GM12872 (cell line): ENCODE data around the gene LMTK3.

ENCODE experiments used
- TF ChIP-seq, protein P1 (sequence below): IDR thresholded peaks from 3 replicates; pipeline ENCODE4 v1.5.1; 2011; ENCODE audit warnings: low read depth, mild to moderate bottlenecking, low read length, moderate library complexity; ENCODE audit not compliant: insufficient read depth

LMTK3 gene

DNA sequence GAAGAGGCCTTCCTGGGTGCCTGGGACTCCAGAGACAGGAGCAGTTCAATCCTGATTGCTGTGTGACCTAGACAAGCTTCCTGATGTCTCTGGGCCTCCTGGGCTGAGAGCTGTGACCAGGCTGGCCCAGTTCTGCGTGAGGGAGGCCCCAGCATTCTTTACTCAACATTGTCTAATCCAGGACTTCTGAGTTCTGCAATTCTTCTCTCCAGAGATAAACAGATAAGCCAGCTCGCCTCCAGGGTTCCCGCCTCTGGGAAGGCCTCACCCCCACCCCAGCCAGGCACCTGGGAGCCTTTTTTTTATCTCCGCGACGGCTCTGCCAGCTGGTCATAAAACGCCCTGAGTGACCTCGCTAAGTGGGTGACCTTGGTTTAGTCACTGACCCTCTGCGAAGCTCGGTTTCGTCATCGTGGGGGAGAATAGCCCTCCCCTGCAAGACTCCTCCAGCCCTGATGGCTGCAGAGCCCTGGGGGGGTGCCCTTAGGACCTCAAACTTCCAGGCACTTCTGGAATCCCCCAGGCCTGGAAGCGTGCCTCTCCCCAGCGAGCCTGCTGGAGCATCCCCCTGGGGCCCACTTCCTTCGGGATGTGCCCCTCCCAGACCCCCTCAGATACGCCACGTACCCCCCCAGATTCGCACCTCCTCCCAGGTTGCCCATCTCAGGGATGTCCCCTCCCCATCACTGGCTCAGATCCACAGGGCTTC, 42.2 kb upstream of the LMTK3 start:
- TF ChIP-seq, protein P1, sequence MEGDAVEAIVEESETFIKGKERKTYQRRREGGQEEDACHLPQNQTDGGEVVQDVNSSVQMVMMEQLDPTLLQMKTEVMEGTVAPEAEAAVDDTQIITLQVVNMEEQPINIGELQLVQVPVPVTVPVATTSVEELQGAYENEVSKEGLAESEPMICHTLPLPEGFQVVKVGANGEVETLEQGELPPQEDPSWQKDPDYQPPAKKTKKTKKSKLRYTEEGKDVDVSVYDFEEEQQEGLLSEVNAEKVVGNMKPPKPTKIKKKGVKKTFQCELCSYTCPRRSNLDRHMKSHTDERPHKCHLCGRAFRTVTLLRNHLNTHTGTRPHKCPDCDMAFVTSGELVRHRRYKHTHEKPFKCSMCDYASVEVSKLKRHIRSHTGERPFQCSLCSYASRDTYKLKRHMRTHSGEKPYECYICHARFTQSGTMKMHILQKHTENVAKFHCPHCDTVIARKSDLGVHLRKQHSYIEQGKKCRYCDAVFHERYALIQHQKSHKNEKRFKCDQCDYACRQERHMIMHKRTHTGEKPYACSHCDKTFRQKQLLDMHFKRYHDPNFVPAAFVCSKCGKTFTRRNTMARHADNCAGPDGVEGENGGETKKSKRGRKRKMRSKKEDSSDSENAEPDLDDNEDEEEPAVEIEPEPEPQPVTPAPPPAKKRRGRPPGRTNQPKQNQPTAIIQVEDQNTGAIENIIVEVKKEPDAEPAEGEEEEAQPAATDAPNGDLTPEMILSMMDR = no peak

- TF ChIP-seq, protein P1 = no peak
These were observed 41.0 kb upstream of the LMTK3 start for GRCh38 chr19:48552406-48553322.

- TF ChIP-seq, protein P1 = no peak
These were observed 40.0 kb upstream of the LMTK3 start, which contains the start of gene SULT2B1 for GRCh38 chr19:48551437-48552302. TSS of gene SULT2B1 (plus strand) at chr19:48552172. CDS start at chr19:48552253, 81 bp downstream.

DNA sequence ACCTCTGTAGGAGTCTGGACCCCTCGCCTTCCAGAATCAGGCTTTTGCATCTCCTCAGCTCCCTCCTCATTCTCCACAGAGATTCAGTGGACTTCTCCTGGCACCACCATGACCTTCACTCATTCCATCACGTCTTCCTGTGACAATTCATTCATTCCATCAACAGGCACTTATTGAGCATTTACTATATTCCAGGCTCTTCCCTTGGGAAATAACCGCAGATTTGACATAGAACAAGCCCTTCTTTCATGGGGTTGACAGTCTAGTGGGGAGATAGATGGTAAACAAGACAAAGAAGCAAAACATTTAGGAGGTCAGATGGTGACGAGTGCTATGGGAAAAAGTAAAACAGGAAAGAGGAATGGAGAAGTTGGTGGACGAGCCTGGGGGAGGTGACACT, 37.7 kb upstream of the LMTK3 start:
- TF ChIP-seq, protein P1 = no peak

- TF ChIP-seq, protein P1 = no peak
These were observed 36.7 kb upstream of the LMTK3 start for GRCh38 chr19:48548253-48548911.

DNA sequence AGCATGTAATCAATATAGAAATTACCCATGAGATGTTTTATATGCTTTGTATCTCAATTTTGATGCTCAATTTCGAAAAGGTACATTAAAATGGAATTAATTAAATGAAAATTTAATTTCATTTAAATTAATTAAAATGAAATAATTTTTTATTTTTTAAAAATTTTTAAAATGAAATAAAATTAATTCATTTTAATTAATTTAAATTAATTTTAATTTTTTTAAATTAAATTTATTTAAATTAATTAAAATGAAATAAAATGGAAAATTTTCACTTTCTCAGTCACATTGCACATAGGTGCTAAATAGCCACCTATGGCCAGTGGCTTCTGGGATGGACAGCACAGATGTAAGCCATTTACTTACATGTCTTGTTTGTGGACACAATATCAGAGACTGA, 36.1 kb upstream of the LMTK3 start:
- TF ChIP-seq, protein P1 = no peak
